GDM1 (cell line): ENCODE measurements around the gene ZBTB20.

Source experiments
- DNase-seq: peaks from one replicate; lab custom pipeline; 2025; lab: John Stamatoyannopoulos, UW

Gene ZBTB20

GRCh38 chr3:114527036-114527644 lies 619.9 kb downstream of the ZBTB20 start:
- DNase-seq = no peak

- no peak for DNase-seq
These were observed 621.8 kb downstream of the ZBTB20 start for GRCh38 chr3:114525278-114525677.

GRCh38 chr3:114519415-114519814 lies 627.7 kb downstream of the ZBTB20 start:
- DNase-seq = no peak

GRCh38 chr3:114518206-114518808 lies 628.8 kb downstream of the ZBTB20 start:
- no peak for DNase-seq

- no peak for DNase-seq
These were observed 636.9 kb downstream of the ZBTB20 start for GRCh38 chr3:114510201-114510600.

- DNase-seq = no peak
These were observed 637.3 kb downstream of the ZBTB20 start for GRCh38 chr3:114509756-114510155.

- no peak for DNase-seq
These were observed 638.1 kb downstream of the ZBTB20 start for GRCh38 chr3:114508976-114509375.

- no peak for DNase-seq
These were observed 638.9 kb downstream of the ZBTB20 start for GRCh38 chr3:114508208-114508607.

- DNase-seq = no peak
These were observed 640.3 kb downstream of the ZBTB20 start for GRCh38 chr3:114506591-114507300.

GRCh38 chr3:114504941-114505628 lies 642.0 kb downstream of the ZBTB20 start:
- DNase-seq = no peak

- no peak for DNase-seq
These were observed 644.9 kb downstream of the ZBTB20 start for GRCh38 chr3:114502204-114502603.

- DNase-seq = no peak
These were observed 647.1 kb downstream of the ZBTB20 start for GRCh38 chr3:114499976-114500375.

GRCh38 chr3:114498539-114499370 lies 648.3 kb downstream of the ZBTB20 start:
- DNase-seq = no peak

- DNase-seq = no peak
These were observed 650.2 kb downstream of the ZBTB20 start for GRCh38 chr3:114496874-114497273.

GRCh38 chr3:114496466-114496865 lies 650.6 kb downstream of the ZBTB20 start:
- DNase-seq = no peak

GRCh38 chr3:114496021-114496434 lies 651.1 kb downstream of the ZBTB20 start:
- no peak for DNase-seq

- DNase-seq = no peak
These were observed 652.6 kb downstream of the ZBTB20 start for GRCh38 chr3:114494498-114494897.

GRCh38 chr3:114490829-114491228 lies 656.3 kb downstream of the ZBTB20 start:
- DNase-seq = no peak

GRCh38 chr3:114487502-114487901 lies 659.6 kb downstream of the ZBTB20 start:
- DNase-seq = no peak

- DNase-seq = no peak
These were observed 662.2 kb downstream of the ZBTB20 start for GRCh38 chr3:114484919-114485318.

- DNase-seq = no peak
These were observed 666.0 kb downstream of the ZBTB20 start for GRCh38 chr3:114481113-114481512.

- DNase-seq = no peak
These were observed 666.6 kb downstream of the ZBTB20 start for GRCh38 chr3:114480442-114480841.
